WERI-Rb-1 (cell line): ENCODE measurements around the gene ZNF778.
"Not testable (repeated sequence)": the region's sequence is repeated elsewhere in the genome, so short reads cannot be mapped to it uniquely, and the experiment has no call there.

Experiments used
- DNase-seq: peaks from one replicate; pipeline ENCODE4 v3.0.0-alpha.2; 2020
- H3K27ac ChIP-seq: fragments of 250-450 bp; sonication (Bioruptor Pico); 2 replicates; pipeline ENCODE4 v1.5.1; 2020; ENCODE audit warnings: mild to moderate bottlenecking, moderate library complexity
- H3K27me3 ChIP-seq: fragments of 250-450 bp; sonication (Bioruptor Pico); 2 replicates; pipeline ENCODE4 v1.5.1; 2021; ENCODE audit warnings: mild to moderate bottlenecking, low read depth, moderate library complexity; ENCODE audit not compliant: insufficient read depth, severe bottlenecking
- H3K36me3 ChIP-seq: fragments of 250-450 bp; sonication (Bioruptor Pico); 2 replicates; pipeline ENCODE4 v1.5.1; 2020; ENCODE audit warnings: mild to moderate bottlenecking, moderate library complexity
- H3K4me3 ChIP-seq: 2 replicates; pipeline ENCODE4 v1.5.1; 2011; ENCODE audit warnings: low read depth, mild to moderate bottlenecking, control low read depth, low read length
- H3K9me3 ChIP-seq: fragments of 250-450 bp; sonication (Bioruptor Pico); 2 replicates; pipeline ENCODE4 v1.5.1; 2021; ENCODE audit warnings: mild to moderate bottlenecking, moderate library complexity; ENCODE audit not compliant: severe bottlenecking
- CTCF ChIP-seq: IDR thresholded peaks from 2 replicates; pipeline ENCODE4 v1.5.1; 2011; ENCODE audit warnings: low read depth, mild to moderate bottlenecking, control low read depth, inconsistent platforms, low read length

ZNF778 gene

GRCh38 chr16:89184677-89184932, 32.9 kb upstream of the ZNF778 start:
- Histone ChIP-seq H3K27me3 (no peaks in the 10 kb centered on the region), H3K4me3 (no peak overlapping the region), H3K9me3 (no peaks in the 10 kb centered on the region), H3K36me3 (no peaks in the 10 kb centered on the region), H3K27ac (no peak overlapping the region)
- no peak for TF ChIP-seq CTCF
- no peak for DNase-seq

- no peak overlapping the region for H3K4me3 ChIP-seq
- H3K9me3 ChIP-seq = no peaks in the 10 kb centered on the region
- no peak for DNase-seq
- no peak overlapping the region for H3K27ac ChIP-seq
- no peaks in the 10 kb centered on the region for H3K36me3 ChIP-seq
- no peaks in the 10 kb centered on the region for H3K27me3 ChIP-seq
- no peak for TF ChIP-seq CTCF
Observed at GRCh38 chr16:89184933-89185794, 32.3 kb upstream of the ZNF778 start.

- not testable (repeated sequence) for DNase-seq, H3K9me3 ChIP-seq, H3K4me3 ChIP-seq, H3K36me3 ChIP-seq, H3K27ac ChIP-seq, H3K27me3 ChIP-seq
Observed at GRCh38 chr16:89185887-89186592, 31.5 kb upstream of the ZNF778 start.

GRCh38 chr16:89186593-89187031, 30.9 kb upstream of the ZNF778 start:
- not testable (repeated sequence) for H3K9me3 ChIP-seq, H3K4me3 ChIP-seq, H3K27me3 ChIP-seq, DNase-seq, H3K27ac ChIP-seq, H3K36me3 ChIP-seq

- H3K4me3 ChIP-seq = no peak overlapping the region
- no peaks in the 10 kb centered on the region for H3K36me3 ChIP-seq
- no peaks in the 10 kb centered on the region for H3K9me3 ChIP-seq
- DNase-seq = no peak
- H3K27me3 ChIP-seq = no peaks in the 10 kb centered on the region
- TF ChIP-seq CTCF = no peak
- H3K27ac ChIP-seq = no peak overlapping the region
Observed at GRCh38 chr16:89187032-89187769, 30.3 kb upstream of the ZNF778 start.

- no peak for DNase-seq
- H3K4me3 ChIP-seq = no peak overlapping the region
- no peak for TF ChIP-seq CTCF
- H3K27me3 ChIP-seq = no peaks in the 10 kb centered on the region
- H3K27ac ChIP-seq = no peak overlapping the region
- H3K9me3 ChIP-seq = no peaks in the 10 kb centered on the region
- no peaks in the 10 kb centered on the region for H3K36me3 ChIP-seq
Observed at GRCh38 chr16:89187770-89188392, 29.6 kb upstream of the ZNF778 start.

GRCh38 chr16:89188471-89189357, 28.8 kb upstream of the ZNF778 start:
- not testable (repeated sequence) for DNase-seq, H3K27ac ChIP-seq, H3K36me3 ChIP-seq, H3K4me3 ChIP-seq, H3K27me3 ChIP-seq, H3K9me3 ChIP-seq
